Dermis microvascular lymphatic vessel endothelial cell (primary cell): ENCODE results near the gene KCNG2. TPM values are rescaled to one million over a fixed set of nuclear protein-coding genes. Genes with fewer than 3 reads are reported as not detected.

Experiments
- DNase-seq, 2 donors: peaks; one replicate each; pipeline versions ENCODE4 v3.0.0 to v3.0.0-alpha.2; 2010; ENCODE audit warnings: low read depth in 2 of 2
- total RNA-seq: library from RNA; depleted of rRNA; stranded (reverse); fragments of >200 nt; gene quantifications from 2 replicates; pipeline ENCODE4 v1.2.1, GENCODE V29; 2014

The KCNG2 gene
- total RNA-seq, 1 donor from 2014 or later, result 0.26 TPM

GRCh38 chr18:79937103-79937860 lies 139.5 kb downstream of the KCNG2 start:
- no peak for DNase-seq

- DNase-seq, result no peak
Observed at GRCh38 chr18:79938196-79938595, 140.5 kb downstream of the KCNG2 start.

GRCh38 chr18:79939096-79939495 lies 141.4 kb downstream of the KCNG2 start:
- no peak for DNase-seq

GRCh38 chr18:79940126-79940813 lies 142.5 kb downstream of the KCNG2 start:
- DNase-seq, result no peak

GRCh38 chr18:79940814-79941472 lies 143.2 kb downstream of the KCNG2 start:
- DNase-seq, result no peak

GRCh38 chr18:79941473-79942119 lies 143.9 kb downstream of the KCNG2 start:
- DNase-seq, result no peak

- no peak for DNase-seq
Observed at GRCh38 chr18:79942211-79942610, 144.5 kb downstream of the KCNG2 start.

- no peak for DNase-seq
Observed at GRCh38 chr18:79942786-79943607, 145.3 kb downstream of the KCNG2 start.

- DNase-seq, result no peak
Observed at GRCh38 chr18:79943608-79944125, 145.9 kb downstream of the KCNG2 start.

GRCh38 chr18:79944126-79944731 lies 146.5 kb downstream of the KCNG2 start:
- DNase-seq, result no peak

GRCh38 chr18:79944746-79945117 lies 147.0 kb downstream of the KCNG2 start:
- no peak for DNase-seq

- DNase-seq, result no peak
Observed at GRCh38 chr18:79945118-79946042, 147.6 kb downstream of the KCNG2 start.

- no peak for DNase-seq
Observed at GRCh38 chr18:79947054-79947755, 149.5 kb downstream of the KCNG2 start.

- DNase-seq, result no peak
Observed at GRCh38 chr18:79947881-79948610, 150.3 kb downstream of the KCNG2 start.

GRCh38 chr18:79948719-79949411 lies 151.1 kb downstream of the KCNG2 start:
- no peak for DNase-seq
